HCT116 (cell line): ENCODE data around the gene CLEC4C.

ENCODE experiments used
- EZH2 ChIP-seq: fragments of 200-600 bp; sonication (generic); IDR thresholded peaks from 2 replicates; pipeline ENCODE4 v1.6.1; 2017; ENCODE audit warnings: antibody characterized with exemption, mixed run types
- JUND ChIP-seq: IDR thresholded peaks from 2 replicates; pipeline ENCODE4 v1.6.1; 2012
- POLR2A ChIP-seq: IDR thresholded peaks from 2 replicates; pipeline ENCODE4 v1.7.0; 2011; ENCODE audit warnings: borderline replicate concordance; ENCODE audit not compliant: insufficient read depth, insufficient read length; ENCODE audit errors: extremely low read depth
- POLR2AphosphoS5 ChIP-seq: IDR thresholded peaks from 2 replicates; pipeline ENCODE4 v1.6.1; 2011; ENCODE audit warnings: mild to moderate bottlenecking, low read depth, low read length, moderate library complexity
- SIN3A ChIP-seq: IDR thresholded peaks from 2 replicates; pipeline ENCODE4 v1.6.1; 2012; ENCODE audit warnings: low read depth
- YY1 ChIP-seq: IDR thresholded peaks from 2 replicates; pipeline ENCODE4 v1.6.1; 2011; ENCODE audit warnings: low read length, low read depth, moderate library complexity, mild to moderate bottlenecking; ENCODE audit not compliant: insufficient replicate concordance; ENCODE audit errors: extremely low read depth
- TF ChIP-seq, protein P1 (sequence below), 3 experiments: fragments of 200-600 bp in 1 of 3; sonication (generic) in 1 of 3; IDR thresholded peaks in 2 of 3; conservative IDR thresholded peaks in 1 of 3; 2 replicates each; pipeline ENCODE4 v1.5.1; 2012 to 2017; ENCODE audit warnings: low read depth in 2 of 3, low read length in 2 of 3, antibody characterized with exemption in 1 of 3, borderline replicate concordance in 1 of 3, control low read depth in 1 of 3, mild to moderate bottlenecking in 1 of 3, mixed read lengths in 1 of 3, mixed run types in 1 of 3, moderate library complexity in 1 of 3; ENCODE audit not compliant: insufficient read depth in 1 of 3
- TF ChIP-seq, protein P2 (sequence below): IDR thresholded peaks from 2 replicates; pipeline ENCODE4 v1.6.1; 2012
- TF ChIP-seq, protein P3 (sequence below): IDR thresholded peaks from 2 replicates; pipeline ENCODE4 v1.6.1; 2012

DNA sequence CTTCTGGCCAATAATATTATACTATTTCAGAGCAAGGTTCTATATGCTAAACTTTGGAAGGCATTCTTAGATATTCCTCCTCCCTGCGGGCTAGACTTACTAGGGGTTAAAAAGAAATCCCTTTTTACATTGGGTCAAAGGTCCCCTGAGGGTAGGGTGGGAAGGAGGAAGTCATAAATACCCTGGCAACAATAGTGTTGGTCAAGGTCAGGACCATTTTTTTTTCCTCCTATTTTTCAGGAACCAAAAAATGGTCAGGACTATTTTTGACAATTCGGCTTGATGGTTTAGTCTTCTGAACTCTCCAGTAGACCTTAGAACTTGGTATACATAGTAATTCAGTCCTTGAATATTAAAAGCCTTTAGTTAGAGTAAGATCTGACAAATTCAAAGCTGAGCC, 37.5 kb upstream of the CLEC4C start:
- TF ChIP-seq EZH2: no peak
- TF ChIP-seq JUND: no peak
- no peak for TF ChIP-seq POLR2AphosphoS5
- TF ChIP-seq, protein P1, sequence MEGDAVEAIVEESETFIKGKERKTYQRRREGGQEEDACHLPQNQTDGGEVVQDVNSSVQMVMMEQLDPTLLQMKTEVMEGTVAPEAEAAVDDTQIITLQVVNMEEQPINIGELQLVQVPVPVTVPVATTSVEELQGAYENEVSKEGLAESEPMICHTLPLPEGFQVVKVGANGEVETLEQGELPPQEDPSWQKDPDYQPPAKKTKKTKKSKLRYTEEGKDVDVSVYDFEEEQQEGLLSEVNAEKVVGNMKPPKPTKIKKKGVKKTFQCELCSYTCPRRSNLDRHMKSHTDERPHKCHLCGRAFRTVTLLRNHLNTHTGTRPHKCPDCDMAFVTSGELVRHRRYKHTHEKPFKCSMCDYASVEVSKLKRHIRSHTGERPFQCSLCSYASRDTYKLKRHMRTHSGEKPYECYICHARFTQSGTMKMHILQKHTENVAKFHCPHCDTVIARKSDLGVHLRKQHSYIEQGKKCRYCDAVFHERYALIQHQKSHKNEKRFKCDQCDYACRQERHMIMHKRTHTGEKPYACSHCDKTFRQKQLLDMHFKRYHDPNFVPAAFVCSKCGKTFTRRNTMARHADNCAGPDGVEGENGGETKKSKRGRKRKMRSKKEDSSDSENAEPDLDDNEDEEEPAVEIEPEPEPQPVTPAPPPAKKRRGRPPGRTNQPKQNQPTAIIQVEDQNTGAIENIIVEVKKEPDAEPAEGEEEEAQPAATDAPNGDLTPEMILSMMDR (IDR thresholded peaks at IDR 0.05 in 2 of 3, conservative IDR thresholded peaks at IDR 0.05 in 1 of 3; ENCODE audit: borderline replicate concordance in 1 of 3, insufficient read depth in 1 of 3, low read depth in 2 of 3, low read length in 2 of 3): no peak
- TF ChIP-seq POLR2A: no peak
- TF ChIP-seq, protein P2, sequence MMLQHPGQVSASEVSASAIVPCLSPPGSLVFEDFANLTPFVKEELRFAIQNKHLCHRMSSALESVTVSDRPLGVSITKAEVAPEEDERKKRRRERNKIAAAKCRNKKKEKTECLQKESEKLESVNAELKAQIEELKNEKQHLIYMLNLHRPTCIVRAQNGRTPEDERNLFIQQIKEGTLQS: no peak
- TF ChIP-seq SIN3A: no peak
- TF ChIP-seq, protein P3, sequence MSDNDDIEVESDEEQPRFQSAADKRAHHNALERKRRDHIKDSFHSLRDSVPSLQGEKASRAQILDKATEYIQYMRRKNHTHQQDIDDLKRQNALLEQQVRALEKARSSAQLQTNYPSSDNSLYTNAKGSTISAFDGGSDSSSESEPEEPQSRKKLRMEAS: no peak
- TF ChIP-seq YY1: no peak
